NB4 (cell line): Measurements from ENCODE around the gene XKR7.

Source experiments
- DNase-seq: peaks from one replicate; pipeline ENCODE4 v3.0.0; 2010; ENCODE audit warnings: low read depth
- H3K4me3 ChIP-seq: one replicate; pipeline ENCODE4 v1.5.1; 2011; ENCODE audit warnings: mild to moderate bottlenecking, low read depth, low read length, moderate library complexity
- MAX ChIP-seq: IDR thresholded peaks from 2 replicates; pipeline ENCODE4 v1.6.1; 2011; ENCODE audit warnings: low read depth, low read length
- MYC ChIP-seq: IDR thresholded peaks from 2 replicates; pipeline ENCODE4 v1.6.1; 2011; ENCODE audit warnings: low read depth, low read length
- POLR2A ChIP-seq: IDR thresholded peaks from 2 replicates; pipeline ENCODE4 v1.6.1; 2011; ENCODE audit warnings: mild to moderate bottlenecking; ENCODE audit not compliant: insufficient read length; ENCODE audit errors: extremely low read depth
- TF ChIP-seq, protein P1 (sequence below): IDR thresholded peaks from one replicate; pipeline ENCODE4 v1.5.1; 2012; ENCODE audit warnings: low read depth, low read length

The XKR7 gene

DNA sequence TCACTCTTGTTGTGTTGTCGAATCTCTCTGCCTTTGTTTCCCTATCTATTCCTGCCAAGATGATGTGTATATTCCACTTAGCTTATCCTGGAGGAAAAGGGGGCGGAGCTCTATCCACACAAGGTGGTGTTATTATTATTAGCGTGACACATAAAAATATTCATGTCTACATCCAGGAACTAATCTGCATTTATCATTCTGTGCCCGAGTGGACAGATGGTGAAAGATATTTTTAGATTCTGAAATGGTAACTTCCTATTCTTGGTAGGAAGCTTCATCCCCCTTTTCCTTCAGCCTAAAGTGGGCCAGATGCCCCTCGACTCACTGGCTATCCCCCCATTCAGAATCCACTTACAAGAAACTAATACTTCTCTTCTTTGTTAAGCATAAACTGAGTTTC is 2.0 kb downstream of the XKR7 start:
- TF ChIP-seq, protein P1, sequence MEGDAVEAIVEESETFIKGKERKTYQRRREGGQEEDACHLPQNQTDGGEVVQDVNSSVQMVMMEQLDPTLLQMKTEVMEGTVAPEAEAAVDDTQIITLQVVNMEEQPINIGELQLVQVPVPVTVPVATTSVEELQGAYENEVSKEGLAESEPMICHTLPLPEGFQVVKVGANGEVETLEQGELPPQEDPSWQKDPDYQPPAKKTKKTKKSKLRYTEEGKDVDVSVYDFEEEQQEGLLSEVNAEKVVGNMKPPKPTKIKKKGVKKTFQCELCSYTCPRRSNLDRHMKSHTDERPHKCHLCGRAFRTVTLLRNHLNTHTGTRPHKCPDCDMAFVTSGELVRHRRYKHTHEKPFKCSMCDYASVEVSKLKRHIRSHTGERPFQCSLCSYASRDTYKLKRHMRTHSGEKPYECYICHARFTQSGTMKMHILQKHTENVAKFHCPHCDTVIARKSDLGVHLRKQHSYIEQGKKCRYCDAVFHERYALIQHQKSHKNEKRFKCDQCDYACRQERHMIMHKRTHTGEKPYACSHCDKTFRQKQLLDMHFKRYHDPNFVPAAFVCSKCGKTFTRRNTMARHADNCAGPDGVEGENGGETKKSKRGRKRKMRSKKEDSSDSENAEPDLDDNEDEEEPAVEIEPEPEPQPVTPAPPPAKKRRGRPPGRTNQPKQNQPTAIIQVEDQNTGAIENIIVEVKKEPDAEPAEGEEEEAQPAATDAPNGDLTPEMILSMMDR = no peak
- TF ChIP-seq MYC (no peak), POLR2A (no peak), MAX (no peak)
- H3K4me3 ChIP-seq = no peak overlapping the region
- no peak for DNase-seq

- no peak overlapping the region for H3K4me3 ChIP-seq
- DNase-seq = no peak
- TF ChIP-seq, protein P1 = no peak
- TF ChIP-seq MYC (no peak), MAX (no peak), POLR2A (no peak)
These were observed 4.6 kb downstream of the XKR7 start for GRCh38 chr20:31972471-31973021.

- TF ChIP-seq POLR2A = no peak
- no peak for TF ChIP-seq MAX
- no peak for TF ChIP-seq MYC
- TF ChIP-seq, protein P1 = no peak
These were observed 6.3 kb downstream of the XKR7 start for GRCh38 chr20:31974296-31974695.

DNA sequence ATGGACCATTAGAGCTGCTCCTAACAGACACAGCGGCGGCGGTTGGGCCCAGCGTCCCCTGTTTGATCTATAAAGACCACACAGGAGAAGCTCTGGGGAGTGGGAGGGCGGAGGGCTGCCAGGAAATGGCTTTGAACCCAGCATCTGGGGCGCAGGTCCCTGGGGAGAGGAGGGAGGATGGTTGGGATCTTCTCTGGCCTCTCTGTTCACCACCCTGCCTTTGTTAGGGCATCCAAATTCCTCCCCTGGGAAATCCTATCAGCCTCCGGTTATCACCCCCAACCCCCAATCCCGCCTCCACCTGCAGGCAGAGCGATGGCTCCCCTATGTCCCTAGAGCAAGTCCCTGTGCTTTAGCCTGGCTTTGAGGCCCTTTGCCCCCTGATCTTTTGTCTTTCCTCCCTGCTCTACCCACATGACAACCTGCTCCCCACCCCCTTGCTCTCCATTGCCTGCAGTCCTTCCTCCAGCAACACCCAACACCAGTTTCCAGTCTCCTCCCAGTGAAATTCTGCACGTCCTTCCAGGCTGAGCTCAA is 7.1 kb downstream of the XKR7 start:
- TF ChIP-seq MAX = no peak
- TF ChIP-seq MYC = no peak
- TF ChIP-seq POLR2A = no peak
- TF ChIP-seq, protein P1 = no peak
- no peak overlapping the region for H3K4me3 ChIP-seq
- DNase-seq = peak; percentile 34

More at GRCh38 chr20:31974296-31974695, 6.3 kb downstream of the XKR7 start:
- no peak for DNase-seq
- H3K4me3 ChIP-seq = no peak overlapping the region

DNA sequence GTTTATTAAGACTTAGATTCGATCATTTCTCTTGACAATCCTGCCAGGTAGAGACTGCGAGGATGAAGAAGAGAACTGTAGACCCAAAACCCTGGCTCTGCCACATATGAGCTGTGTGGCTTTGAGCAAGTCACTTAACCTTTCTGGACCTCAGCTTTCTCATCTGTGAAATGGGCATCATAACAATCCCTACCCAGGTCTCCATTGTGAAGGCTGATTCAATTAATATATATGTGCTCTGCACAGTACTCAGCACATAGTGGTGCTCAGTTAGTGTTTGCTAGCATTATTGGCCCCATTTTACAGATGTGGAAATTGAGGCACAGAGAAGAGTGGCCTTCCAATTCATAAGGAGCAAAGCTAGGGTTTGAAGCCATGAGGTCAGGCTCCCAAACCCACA is 7.9 kb downstream of the XKR7 start:
- no peak for DNase-seq
- TF ChIP-seq POLR2A = no peak
- no peak for TF ChIP-seq MYC
- TF ChIP-seq, protein P1 = no peak
- no peak for TF ChIP-seq MAX
- H3K4me3 ChIP-seq = no peak overlapping the region

DNA sequence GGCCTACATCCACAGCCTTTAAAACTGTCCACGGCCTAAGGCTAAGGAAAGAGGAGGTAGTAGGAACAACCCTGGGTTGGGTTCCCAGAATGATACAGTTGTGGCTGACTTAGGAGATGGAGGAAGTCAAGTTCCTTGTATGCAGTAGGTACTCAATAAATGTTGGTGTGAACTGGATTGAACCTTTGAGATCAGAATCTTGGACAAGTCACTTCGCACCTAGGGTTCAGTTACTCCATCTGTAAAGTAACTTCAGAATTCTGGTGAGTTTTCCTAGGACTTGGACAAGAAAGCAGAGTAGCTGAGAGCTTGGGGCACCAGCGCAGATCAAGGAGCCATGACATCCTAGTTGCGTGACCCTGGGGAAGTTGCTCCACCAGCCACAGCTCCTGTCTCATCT is 9.1 kb downstream of the XKR7 start:
- TF ChIP-seq MYC (no peak), MAX (no peak)
- TF ChIP-seq, protein P1 = no peak
- DNase-seq = no peak
- no peak overlapping the region for H3K4me3 ChIP-seq
